ENCODE data around the gene C16orf95.

The C16orf95 gene

DNA sequence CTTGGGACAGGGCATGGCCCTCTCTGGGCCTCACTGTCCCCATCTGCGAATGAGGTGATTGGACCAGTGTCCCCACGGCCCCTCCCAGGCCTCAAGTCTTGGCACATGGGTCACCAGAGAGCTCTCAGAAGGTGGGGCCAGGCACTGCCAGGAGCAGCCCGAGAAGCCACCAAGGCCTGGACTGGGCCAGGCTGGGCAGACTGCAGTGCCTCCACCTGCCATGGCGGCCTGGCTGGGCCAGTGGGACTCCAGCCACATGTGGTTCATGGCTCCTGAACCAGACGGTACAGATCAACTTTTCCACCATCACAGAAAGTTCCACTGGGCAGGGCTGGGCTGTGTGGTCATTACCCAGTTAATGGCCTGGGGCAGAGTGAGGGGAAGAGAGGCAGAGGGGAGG lies 19.8 kb downstream of the C16orf95 start:
- Mint-ChIP-seq H3K4me1 (no peaks in the 10 kb centered on the region), H3K4me3 (no peak overlapping the region), H3K27ac (no peak overlapping the region), H3K9me3 (no peaks in the 10 kb centered on the region), H3K27me3 (ENCODE audit: low read depth) (peaks cover 4% of the 10 kb centered on the region), H3K36me3 (ENCODE audit: low read depth) (peaks cover 3% of the 10 kb centered on the region)
- TF ChIP-seq, protein P1, sequence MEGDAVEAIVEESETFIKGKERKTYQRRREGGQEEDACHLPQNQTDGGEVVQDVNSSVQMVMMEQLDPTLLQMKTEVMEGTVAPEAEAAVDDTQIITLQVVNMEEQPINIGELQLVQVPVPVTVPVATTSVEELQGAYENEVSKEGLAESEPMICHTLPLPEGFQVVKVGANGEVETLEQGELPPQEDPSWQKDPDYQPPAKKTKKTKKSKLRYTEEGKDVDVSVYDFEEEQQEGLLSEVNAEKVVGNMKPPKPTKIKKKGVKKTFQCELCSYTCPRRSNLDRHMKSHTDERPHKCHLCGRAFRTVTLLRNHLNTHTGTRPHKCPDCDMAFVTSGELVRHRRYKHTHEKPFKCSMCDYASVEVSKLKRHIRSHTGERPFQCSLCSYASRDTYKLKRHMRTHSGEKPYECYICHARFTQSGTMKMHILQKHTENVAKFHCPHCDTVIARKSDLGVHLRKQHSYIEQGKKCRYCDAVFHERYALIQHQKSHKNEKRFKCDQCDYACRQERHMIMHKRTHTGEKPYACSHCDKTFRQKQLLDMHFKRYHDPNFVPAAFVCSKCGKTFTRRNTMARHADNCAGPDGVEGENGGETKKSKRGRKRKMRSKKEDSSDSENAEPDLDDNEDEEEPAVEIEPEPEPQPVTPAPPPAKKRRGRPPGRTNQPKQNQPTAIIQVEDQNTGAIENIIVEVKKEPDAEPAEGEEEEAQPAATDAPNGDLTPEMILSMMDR (IDR thresholded peaks at IDR 0.05; ENCODE audit: unreplicated experiment in 3 of 3) = no peak

DNA sequence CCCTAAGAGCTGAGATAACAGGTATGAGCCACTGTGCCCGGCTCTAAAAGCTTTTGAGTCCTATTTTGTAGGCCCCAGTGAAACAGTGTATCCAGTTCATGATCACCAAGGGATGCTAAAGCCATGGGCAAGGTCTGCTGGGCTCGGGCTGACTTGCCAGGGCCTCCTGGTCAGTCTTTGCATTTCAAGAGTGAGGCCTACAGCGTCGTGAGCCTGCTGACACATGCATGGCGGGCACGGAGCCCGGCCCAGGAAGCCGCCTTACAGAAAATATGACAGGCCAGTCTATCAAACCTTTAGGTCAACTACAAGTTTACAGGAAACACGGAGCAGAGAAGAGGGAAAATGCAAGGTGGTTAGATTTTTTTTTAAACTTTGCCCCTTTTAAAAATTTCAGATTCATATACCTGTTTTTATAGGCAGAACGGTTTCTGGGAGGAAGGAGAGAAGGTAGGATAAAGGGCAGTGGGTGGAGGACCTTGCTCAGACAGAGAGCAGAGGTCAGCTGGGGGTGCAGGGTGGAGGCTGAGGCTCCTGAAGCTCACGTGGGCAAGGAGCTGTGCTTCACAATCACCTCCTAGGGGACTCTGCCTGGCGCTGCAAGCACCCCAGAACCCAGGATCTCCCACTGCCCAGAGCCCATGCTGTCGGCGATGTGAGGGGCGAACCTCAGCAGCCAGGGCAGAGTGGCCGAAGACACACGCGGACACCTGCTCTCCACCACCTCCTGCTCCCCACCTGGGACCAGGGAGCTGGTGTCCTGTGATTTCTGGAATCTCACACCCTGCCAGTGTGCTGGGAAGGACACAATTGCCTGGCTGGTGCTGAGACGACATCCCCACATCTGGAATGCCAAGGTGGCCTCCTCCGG lies 21.3 kb downstream of the C16orf95 start:
- Mint-ChIP-seq H3K36me3 (ENCODE audit: low read depth) (peaks cover 3% of the 10 kb centered on the region), H3K4me1 (no peaks in the 10 kb centered on the region), H3K9me3 (peaks cover 2% of the 10 kb centered on the region), H3K27ac (no peak overlapping the region), H3K4me3 (no peak overlapping the region), H3K27me3 (ENCODE audit: low read depth) (peaks cover 9% of the 10 kb centered on the region)
- TF ChIP-seq, protein P1 (IDR thresholded peaks at IDR 0.05; ENCODE audit: unreplicated experiment in 3 of 3) = no peak

DNA sequence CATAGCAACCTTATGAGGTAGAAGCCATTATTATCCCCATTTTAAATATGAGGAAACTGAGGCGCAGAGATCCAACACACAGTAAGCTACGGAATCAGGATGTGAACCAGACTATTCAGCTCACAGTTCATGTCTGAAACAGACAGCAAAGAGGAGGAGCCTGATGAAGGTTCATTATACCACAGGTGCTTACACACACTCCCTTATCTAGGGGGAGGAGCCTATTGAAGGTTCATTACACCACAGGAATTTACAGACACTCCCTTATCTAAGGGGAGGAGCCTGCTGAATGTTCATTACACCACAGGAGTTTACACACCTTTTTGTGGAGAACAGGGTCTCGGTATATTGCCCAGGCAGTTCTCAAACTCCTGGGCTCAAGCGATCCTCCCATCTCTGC lies 21.9 kb downstream of the C16orf95 start:
- peaks cover 2% of the 10 kb centered on the region for H3K9me3 Mint-ChIP-seq
- no peak overlapping the region for H3K4me3 Mint-ChIP-seq
- H3K27ac Mint-ChIP-seq = no peak overlapping the region
- no peaks in the 10 kb centered on the region for H3K4me1 Mint-ChIP-seq
- H3K27me3 Mint-ChIP-seq (ENCODE audit: low read depth) = peaks cover 9% of the 10 kb centered on the region
- TF ChIP-seq, protein P1 (IDR thresholded peaks at IDR 0.05; ENCODE audit: unreplicated experiment in 3 of 3) = no peak
- H3K36me3 Mint-ChIP-seq (ENCODE audit: low read depth) = peaks cover 3% of the 10 kb centered on the region

DNA sequence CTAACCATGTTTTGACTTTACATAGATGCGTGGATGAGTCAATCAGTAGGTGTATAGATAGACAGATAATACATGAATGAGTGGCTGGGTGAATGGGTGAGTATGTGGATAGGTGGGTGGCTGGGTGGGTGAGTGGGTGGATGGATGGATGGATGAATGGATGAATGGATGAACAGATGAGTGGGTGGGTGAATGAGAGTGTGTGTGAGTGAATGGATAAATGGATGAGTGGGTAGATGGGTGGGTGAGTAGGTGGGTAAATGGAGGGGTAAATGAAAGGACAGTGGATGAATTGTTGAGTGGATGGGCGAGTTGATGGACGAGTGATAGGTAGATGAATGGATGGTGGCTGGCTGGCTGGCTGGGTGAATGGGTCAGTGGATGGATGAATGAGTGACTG lies 23.2 kb downstream of the C16orf95 start:
- H3K9me3 Mint-ChIP-seq = peaks cover 2% of the 10 kb centered on the region
- peaks cover 13% of the 10 kb centered on the region for H3K27me3 Mint-ChIP-seq (ENCODE audit: low read depth)
- H3K27ac Mint-ChIP-seq = no peak overlapping the region
- H3K4me3 Mint-ChIP-seq = no peak overlapping the region
- TF ChIP-seq, protein P1 (IDR thresholded peaks at IDR 0.05; ENCODE audit: unreplicated experiment in 3 of 3) = no peak
- H3K4me1 Mint-ChIP-seq = peaks cover 4% of the 10 kb centered on the region
- peaks cover 5% of the 10 kb centered on the region for H3K36me3 Mint-ChIP-seq (ENCODE audit: low read depth)

DNA sequence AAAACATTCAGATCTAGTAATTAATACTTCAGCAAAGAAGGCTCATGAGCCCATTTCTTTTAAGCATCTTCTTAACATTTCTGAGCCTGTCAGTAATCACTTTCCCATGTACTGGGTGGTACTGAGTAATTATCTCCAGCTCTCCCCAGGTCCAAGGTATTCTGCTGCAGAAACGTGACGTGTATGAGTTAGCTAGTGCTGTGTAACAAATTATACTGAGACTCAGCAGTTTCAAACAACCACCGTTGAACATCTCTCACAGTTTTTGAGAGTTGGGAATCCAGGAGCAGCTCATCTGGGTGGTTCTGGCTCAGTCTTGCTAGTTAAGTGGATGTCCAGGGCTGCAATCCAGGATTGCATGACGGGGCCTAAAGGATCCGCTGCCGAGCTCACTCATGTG lies 25.2 kb downstream of the C16orf95 start:
- Mint-ChIP-seq H3K36me3 (ENCODE audit: low read depth) (peaks cover 11% of the 10 kb centered on the region), H3K4me1 (peaks cover 8% of the 10 kb centered on the region), H3K4me3 (no peak overlapping the region), H3K9me3 (peaks cover 6% of the 10 kb centered on the region), H3K27me3 (ENCODE audit: low read depth) (peaks cover 8% of the 10 kb centered on the region), H3K27ac (no peak overlapping the region)
- TF ChIP-seq, protein P1 (IDR thresholded peaks at IDR 0.05; ENCODE audit: unreplicated experiment in 3 of 3) = no peak

All from nephron (organoid).